ENCODE results near the gene FST. TPM values are rescaled to one million over a fixed set of nuclear protein-coding genes. Genes with fewer than 3 reads are reported as not detected.

The FST gene
- total and polyA plus RNA-seq, 2 of the 13 experiments (the other 11 are each of a cell fraction or from before 2014, with no cell fraction given): 38.6 to 136 TPM

GRCh38 chr5:53482717-53483638 lies 2.5 kb downstream of the FST start (continued):
- no peak for TF ChIP-seq USF2 (IDR thresholded peaks at IDR 0.05; ENCODE audit: low read depth, low read length)
- no peak for TF ChIP-seq USF2 (CRISPR knock-in tag; IDR thresholded peaks at IDR 0.05; ENCODE audit: borderline replicate concordance)
- 0 out of 2 replicates have a peak, but pooled peaks have one; percentile 26 for TF ChIP-seq CBFB (CRISPR knock-in tag; IDR thresholded peaks at IDR 0.05)
- TF ChIP-seq GZF1 (CRISPR knock-in tag; IDR thresholded peaks at IDR 0.05): peak; percentile 31; the same call in 1 of the 2 replicates
- TF ChIP-seq ZNF546 (CRISPR knock-in tag; conservative IDR thresholded peaks at IDR 0.05): peak; percentile 27; the same call in 1 of the 2 replicates
- peak; percentile 32; the same call in 1 of the 2 replicates for TF ChIP-seq ETV5 (CRISPR knock-in tag; IDR thresholded peaks at IDR 0.05; ENCODE audit: borderline replicate concordance)
- no peak for TF ChIP-seq PLSCR1 (CRISPR knock-in tag; IDR thresholded peaks at IDR 0.05; ENCODE audit: borderline replicate concordance)
- TF ChIP-seq ZNF670 (CRISPR knock-in tag; IDR thresholded peaks at IDR 0.05; ENCODE audit: borderline replicate concordance): no peak; the same call in 1 of the 2 replicates
- TF ChIP-seq ZNF17 (CRISPR knock-in tag; IDR thresholded peaks at IDR 0.05): no peak
- 0 out of 2 replicates have a peak, but pooled peaks have one; percentile 64 for TF ChIP-seq ZNF878 (CRISPR knock-in tag; IDR thresholded peaks at IDR 0.05)
- TF ChIP-seq ZNF281 (CRISPR knock-in tag; IDR thresholded peaks at IDR 0.05; ENCODE audit: borderline replicate concordance): peak; percentile 65; the same call in 1 of the 2 replicates
- no peak for TF ChIP-seq ZNF703 (CRISPR knock-in tag; IDR thresholded peaks at IDR 0.05; ENCODE audit: borderline replicate concordance)
- TF ChIP-seq ELF4 (CRISPR knock-in tag; IDR thresholded peaks at IDR 0.05; ENCODE audit: borderline replicate concordance): no peak
- peak; percentile 75 for TF ChIP-seq KMT2B (CRISPR knock-in tag; IDR thresholded peaks at IDR 0.05)
- TF ChIP-seq HCFC1 (IDR thresholded peaks at IDR 0.05; ENCODE audit: low read depth, low read length): no peak
- TF ChIP-seq ZNF709 (CRISPR knock-in tag; IDR thresholded peaks at IDR 0.05): no peak; the same call in 1 of the 2 replicates
- peak; percentile 46; the same call in 1 of the 2 replicates for TF ChIP-seq ZBTB10 (CRISPR knock-in tag; IDR thresholded peaks at IDR 0.05; ENCODE audit: borderline replicate concordance)
- TF ChIP-seq ZGPAT (CRISPR knock-in tag; IDR thresholded peaks at IDR 0.05): peak; percentile 77

Measured in HepG2 (cell line).